ENCODE measurements around the gene ADD2. TPM values are rescaled to one million over a fixed set of nuclear protein-coding genes. Genes with fewer than 3 reads are reported as not detected.

Gene ADD2
- polyA plus RNA-seq, 6 donors from 2014 or later: 1.9 to 12.5 (median 4.9) TPM

GRCh38 chr2:70720124-70720523 lies 47.9 kb downstream of the ADD2 start:
- peaks cover 0 to 15% (median 8%) of the 10 kb centered on the region in 3 donors for H3K4me1 Mint-ChIP-seq
- H3K36me3 Mint-ChIP-seq: peaks cover 0 to 4% of the 10 kb centered on the region in 2 donors
- DNase-seq (no peak), ATAC-seq (ENCODE audit: low read depth in 2 of 2) (no peak)
- no peaks in the 10 kb centered on the region for H3K27me3 Mint-ChIP-seq
- H3K27ac Mint-ChIP-seq: no peak overlapping the region
- H3K4me3 Mint-ChIP-seq: no peak overlapping the region
- H3K9me3 Mint-ChIP-seq: no peaks in the 10 kb centered on the region

GRCh38 chr2:70719231-70719630 lies 48.8 kb downstream of the ADD2 start:
- peaks cover 0 to 4% of the 10 kb centered on the region in 2 donors for H3K36me3 Mint-ChIP-seq
- H3K27me3 Mint-ChIP-seq: no peaks in the 10 kb centered on the region
- H3K9me3 Mint-ChIP-seq: no peaks in the 10 kb centered on the region
- DNase-seq (no peak), ATAC-seq (ENCODE audit: low read depth in 2 of 2) (no peak)
- H3K4me1 Mint-ChIP-seq: peaks cover 0 to 9% (median 8%) of the 10 kb centered on the region in 3 donors
- H3K27ac Mint-ChIP-seq: no peak overlapping the region
- H3K4me3 Mint-ChIP-seq: no peak overlapping the region

GRCh38 chr2:70718736-70719135 lies 49.3 kb downstream of the ADD2 start:
- peak overlapping the region in 1 of 6 donors; percentile 15 for H3K27ac Mint-ChIP-seq
- peaks cover 0 to 9% (median 8%) of the 10 kb centered on the region in 3 donors for H3K4me1 Mint-ChIP-seq
- H3K4me3 Mint-ChIP-seq: no peak overlapping the region
- H3K9me3 Mint-ChIP-seq: no peaks in the 10 kb centered on the region
- DNase-seq: no peak
- H3K36me3 Mint-ChIP-seq: peaks cover 0 to 4% of the 10 kb centered on the region in 2 donors
- no peaks in the 10 kb centered on the region for H3K27me3 Mint-ChIP-seq
- no peak for ATAC-seq (ENCODE audit: low read depth in 2 of 2)

GRCh38 chr2:70718241-70718640 lies 49.8 kb downstream of the ADD2 start:
- H3K36me3 Mint-ChIP-seq: peaks cover 0 to 4% of the 10 kb centered on the region in 2 donors
- H3K4me3 Mint-ChIP-seq: no peak overlapping the region
- H3K27ac Mint-ChIP-seq: peak overlapping the region in 1 of 6 donors; percentile 19
- no peak for DNase-seq
- H3K27me3 Mint-ChIP-seq: no peaks in the 10 kb centered on the region
- ATAC-seq (ENCODE audit: low read depth in 2 of 2): no peak
- peaks cover 0 to 9% (median 8%) of the 10 kb centered on the region in 3 donors for H3K4me1 Mint-ChIP-seq
- no peaks in the 10 kb centered on the region for H3K9me3 Mint-ChIP-seq

- DNase-seq (no peak), ATAC-seq (ENCODE audit: low read depth in 2 of 2) (no peak)
- H3K36me3 Mint-ChIP-seq: peaks cover 0 to 4% of the 10 kb centered on the region in 2 donors
- H3K27ac Mint-ChIP-seq: peak overlapping the region in 2 of 6 donors; percentile 19 to 58
- H3K4me1 Mint-ChIP-seq: peaks cover 0 to 9% (median 8%) of the 10 kb centered on the region in 3 donors
- H3K9me3 Mint-ChIP-seq: no peaks in the 10 kb centered on the region
- no peaks in the 10 kb centered on the region for H3K27me3 Mint-ChIP-seq
- H3K4me3 Mint-ChIP-seq: no peak overlapping the region
Observed at GRCh38 chr2:70717431-70718038, 50.5 kb downstream of the ADD2 start.

GRCh38 chr2:70716951-70717350 lies 51.0 kb downstream of the ADD2 start:
- Mint-ChIP-seq H3K9me3 (no peaks in the 10 kb centered on the region), H3K27ac (peak overlapping the region in 1 of 6 donors; percentile 5), H3K36me3 (peaks cover 0 to 4% of the 10 kb centered on the region in 2 donors), H3K4me1 (peaks cover 0 to 9% (median 7%) of the 10 kb centered on the region in 3 donors), H3K4me3 (no peak overlapping the region), H3K27me3 (no peaks in the 10 kb centered on the region)
- ATAC-seq (ENCODE audit: low read depth in 2 of 2) (no peak), DNase-seq (no peak)

- ATAC-seq (ENCODE audit: low read depth in 2 of 2): no peak
- Mint-ChIP-seq H3K4me3 (peak overlapping the region in 1 of 8 donors; percentile 9), H3K9me3 (no peaks in the 10 kb centered on the region), H3K27ac (peak overlapping the region in 2 of 6 donors; percentile 2 to 39), H3K4me1 (peaks cover 0 to 9% (median 5%) of the 10 kb centered on the region in 3 donors), H3K27me3 (no peaks in the 10 kb centered on the region), H3K36me3 (peaks cover 0 to 7% of the 10 kb centered on the region in 2 donors)
- no peak for DNase-seq
Observed at GRCh38 chr2:70716131-70716743, 51.8 kb downstream of the ADD2 start.

GRCh38 chr2:70715071-70715985 lies 52.7 kb downstream of the ADD2 start:
- H3K27ac Mint-ChIP-seq: peak overlapping the region in 2 of 6 donors; percentile 2 to 83
- no peak for DNase-seq
- no peak overlapping the region for H3K4me3 Mint-ChIP-seq
- H3K27me3 Mint-ChIP-seq: no peaks in the 10 kb centered on the region
- peaks cover 0 to 7% of the 10 kb centered on the region in 2 donors for H3K36me3 Mint-ChIP-seq
- ATAC-seq (ENCODE audit: low read depth in 2 of 2): no peak
- H3K9me3 Mint-ChIP-seq: peaks cover 0 to 2% (median 0%) of the 10 kb centered on the region in 7 donors
- peaks cover 0 to 9% (median 5%) of the 10 kb centered on the region in 3 donors for H3K4me1 Mint-ChIP-seq

GRCh38 chr2:70714141-70714905 lies 53.7 kb downstream of the ADD2 start:
- ATAC-seq (ENCODE audit: low read depth in 2 of 2): no peak
- Mint-ChIP-seq H3K27me3 (no peaks in the 10 kb centered on the region), H3K9me3 (peaks cover 0 to 2% (median 0%) of the 10 kb centered on the region in 7 donors), H3K4me3 (no peak overlapping the region), H3K4me1 (peaks cover 0 to 9% (median 5%) of the 10 kb centered on the region in 3 donors), H3K36me3 (peaks cover 0 to 7% of the 10 kb centered on the region in 2 donors), H3K27ac (peak overlapping the region in 1 of 6 donors; percentile 17)
- no peak for DNase-seq

- DNase-seq (no peak), ATAC-seq (ENCODE audit: low read depth in 2 of 2) (no peak)
- H3K4me1 Mint-ChIP-seq: peaks cover 0 to 9% (median 5%) of the 10 kb centered on the region in 3 donors
- no peaks in the 10 kb centered on the region for H3K27me3 Mint-ChIP-seq
- H3K4me3 Mint-ChIP-seq: no peak overlapping the region
- peaks cover 0 to 7% of the 10 kb centered on the region in 2 donors for H3K36me3 Mint-ChIP-seq
- H3K9me3 Mint-ChIP-seq: peaks cover 0 to 2% (median 0%) of the 10 kb centered on the region in 7 donors
- no peak overlapping the region for H3K27ac Mint-ChIP-seq
Observed at GRCh38 chr2:70712916-70713315, 55.1 kb downstream of the ADD2 start.

GRCh38 chr2:70711191-70711590 lies 56.8 kb downstream of the ADD2 start:
- no peaks in the 10 kb centered on the region for H3K4me1 Mint-ChIP-seq
- ATAC-seq (ENCODE audit: low read depth in 2 of 2) (no peak), DNase-seq (no peak)
- no peak overlapping the region for H3K27ac Mint-ChIP-seq
- peaks cover 0 to 2% (median 0%) of the 10 kb centered on the region in 7 donors for H3K9me3 Mint-ChIP-seq
- no peak overlapping the region for H3K4me3 Mint-ChIP-seq
- H3K27me3 Mint-ChIP-seq: no peaks in the 10 kb centered on the region
- H3K36me3 Mint-ChIP-seq: peaks cover 0 to 11% of the 10 kb centered on the region in 2 donors

GRCh38 chr2:70710038-70710690 lies 57.8 kb downstream of the ADD2 start:
- H3K36me3 Mint-ChIP-seq: peaks cover 0 to 11% of the 10 kb centered on the region in 2 donors
- no peak for ATAC-seq (ENCODE audit: low read depth in 2 of 2)
- DNase-seq: no peak
- no peaks in the 10 kb centered on the region for H3K27me3 Mint-ChIP-seq
- peak overlapping the region in 2 of 6 donors; percentile 47 for H3K27ac Mint-ChIP-seq
- no peak overlapping the region for H3K4me3 Mint-ChIP-seq
- H3K9me3 Mint-ChIP-seq: peaks cover 0 to 2% (median 0%) of the 10 kb centered on the region in 7 donors
- H3K4me1 Mint-ChIP-seq: peaks cover 0 to 5% (median 0%) of the 10 kb centered on the region in 3 donors
